ENCODE results near the gene PM20D2.

DNA sequence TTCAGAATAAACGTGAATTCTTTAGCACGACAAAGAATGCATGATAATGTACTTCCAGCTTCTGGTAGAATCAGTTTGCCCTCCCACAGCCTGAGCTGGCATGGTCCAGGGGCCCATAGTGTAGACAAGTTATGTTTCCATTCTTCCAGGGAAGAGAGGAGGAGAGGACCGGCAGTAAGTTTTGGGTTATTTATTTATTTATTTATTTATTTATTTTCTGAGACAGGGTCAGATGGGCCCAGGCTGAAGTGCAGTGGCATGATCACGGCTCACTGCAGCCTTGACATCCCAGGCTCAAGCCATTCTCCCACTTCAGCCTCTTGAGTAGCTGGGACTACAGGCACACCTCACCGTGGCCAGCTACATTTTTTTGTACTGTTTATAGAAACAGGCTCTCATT lies 66.6 kb downstream of the PM20D2 start:
- TF ChIP-seq EZH2 (IDR thresholded peaks at IDR 0.05) = no peak
- TF ChIP-seq POLR2AphosphoS5 (IDR thresholded peaks at IDR 0.05; ENCODE audit: borderline replicate concordance, low read depth, low read length) = no peak
- no peak for TF ChIP-seq FOXP2 (optimal IDR thresholded peaks at IDR 0.05; ENCODE audit: control extremely low read depth, extremely low read length, insufficient read depth)

Measured in SK-N-MC (cell line).